ENCODE data around the gene HSPA9.

Gene HSPA9

DNA sequence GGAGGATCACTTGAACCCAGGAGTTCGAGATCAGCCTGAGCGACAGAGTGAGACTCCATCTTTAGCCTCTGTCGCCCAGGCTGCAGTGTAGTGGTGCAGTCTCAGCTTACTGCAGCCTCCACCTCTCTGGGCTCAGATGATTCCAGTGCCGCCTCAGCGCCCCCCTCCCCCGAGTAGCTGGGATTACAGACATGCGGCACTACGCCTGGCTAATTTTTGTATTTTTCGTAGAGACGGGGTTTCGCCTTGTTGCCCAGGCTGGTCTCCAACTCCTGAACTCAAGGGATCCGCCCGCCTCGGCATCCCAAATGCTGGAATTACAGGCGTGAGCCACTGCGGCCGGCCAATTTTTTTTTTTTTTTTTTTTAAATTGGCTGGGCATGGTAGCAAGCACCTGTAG is 2.3 kb upstream of the HSPA9 start:
- peaks cover 12 to 18% of the 10 kb centered on the region in 2 experiments for H3K36me3 ChIP-seq (ENCODE audit: control insufficient read depth in 2 of 2, insufficient read depth in 1 of 2, low read length in 2 of 2)
- H3K27ac ChIP-seq (ENCODE audit: extremely low read depth, low read depth, low read length): no peak overlapping the region
- no peak overlapping the region for H3K4me3 ChIP-seq (ENCODE audit: low read depth, low read length)
- ChIA-PET POLR2A (interaction anchor here (0.7 kb wide), 1 partner anchor 710 kb away, joined by 3 read pairs; no protein-coding TSS in a partner anchor), CTCF (interaction anchor here (0.7 kb wide), 2 partner anchors 43 to 650 kb away, joined by 3 read pairs; no protein-coding TSS in a partner anchor)
- no peaks in the 10 kb centered on the region for H3K4me1 ChIP-seq (ENCODE audit: control insufficient read depth, insufficient read depth, low read length)
- H3K9me3 ChIP-seq (ENCODE audit: control insufficient read depth, insufficient read depth, low read depth, low read length): no peaks in the 10 kb centered on the region
- no peak for TF ChIP-seq ZNF112 (tag by site-specific recombination; IDR thresholded peaks at IDR 0.05)
- 0 out of 2 replicates have a peak, but pooled peaks have one; percentile 5 for TF ChIP-seq ZFHX2 (tag by site-specific recombination; conservative IDR thresholded peaks at IDR 0.05)
- TF ChIP-seq, protein P1, sequence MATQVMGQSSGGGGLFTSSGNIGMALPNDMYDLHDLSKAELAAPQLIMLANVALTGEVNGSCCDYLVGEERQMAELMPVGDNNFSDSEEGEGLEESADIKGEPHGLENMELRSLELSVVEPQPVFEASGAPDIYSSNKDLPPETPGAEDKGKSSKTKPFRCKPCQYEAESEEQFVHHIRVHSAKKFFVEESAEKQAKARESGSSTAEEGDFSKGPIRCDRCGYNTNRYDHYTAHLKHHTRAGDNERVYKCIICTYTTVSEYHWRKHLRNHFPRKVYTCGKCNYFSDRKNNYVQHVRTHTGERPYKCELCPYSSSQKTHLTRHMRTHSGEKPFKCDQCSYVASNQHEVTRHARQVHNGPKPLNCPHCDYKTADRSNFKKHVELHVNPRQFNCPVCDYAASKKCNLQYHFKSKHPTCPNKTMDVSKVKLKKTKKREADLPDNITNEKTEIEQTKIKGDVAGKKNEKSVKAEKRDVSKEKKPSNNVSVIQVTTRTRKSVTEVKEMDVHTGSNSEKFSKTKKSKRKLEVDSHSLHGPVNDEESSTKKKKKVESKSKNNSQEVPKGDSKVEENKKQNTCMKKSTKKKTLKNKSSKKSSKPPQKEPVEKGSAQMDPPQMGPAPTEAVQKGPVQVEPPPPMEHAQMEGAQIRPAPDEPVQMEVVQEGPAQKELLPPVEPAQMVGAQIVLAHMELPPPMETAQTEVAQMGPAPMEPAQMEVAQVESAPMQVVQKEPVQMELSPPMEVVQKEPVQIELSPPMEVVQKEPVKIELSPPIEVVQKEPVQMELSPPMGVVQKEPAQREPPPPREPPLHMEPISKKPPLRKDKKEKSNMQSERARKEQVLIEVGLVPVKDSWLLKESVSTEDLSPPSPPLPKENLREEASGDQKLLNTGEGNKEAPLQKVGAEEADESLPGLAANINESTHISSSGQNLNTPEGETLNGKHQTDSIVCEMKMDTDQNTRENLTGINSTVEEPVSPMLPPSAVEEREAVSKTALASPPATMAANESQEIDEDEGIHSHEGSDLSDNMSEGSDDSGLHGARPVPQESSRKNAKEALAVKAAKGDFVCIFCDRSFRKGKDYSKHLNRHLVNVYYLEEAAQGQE (tag by site-specific recombination; IDR thresholded peaks at IDR 0.05): no peak
- no peak for TF ChIP-seq ZNF600 (tag by site-specific recombination; IDR thresholded peaks at IDR 0.05)
- no peak for TF ChIP-seq GLIS1 (tag by site-specific recombination; IDR thresholded peaks at IDR 0.05)
- TF ChIP-seq ZNF175 (tag by site-specific recombination; IDR thresholded peaks at IDR 0.05): no peak
- TF ChIP-seq BCL11B (tag by site-specific recombination; IDR thresholded peaks at IDR 0.05; ENCODE audit: low read depth): no peak
- TF ChIP-seq HOXD13 (CRISPR knock-in tag; IDR thresholded peaks at IDR 0.05; ENCODE audit: borderline replicate concordance): no peak

DNA sequence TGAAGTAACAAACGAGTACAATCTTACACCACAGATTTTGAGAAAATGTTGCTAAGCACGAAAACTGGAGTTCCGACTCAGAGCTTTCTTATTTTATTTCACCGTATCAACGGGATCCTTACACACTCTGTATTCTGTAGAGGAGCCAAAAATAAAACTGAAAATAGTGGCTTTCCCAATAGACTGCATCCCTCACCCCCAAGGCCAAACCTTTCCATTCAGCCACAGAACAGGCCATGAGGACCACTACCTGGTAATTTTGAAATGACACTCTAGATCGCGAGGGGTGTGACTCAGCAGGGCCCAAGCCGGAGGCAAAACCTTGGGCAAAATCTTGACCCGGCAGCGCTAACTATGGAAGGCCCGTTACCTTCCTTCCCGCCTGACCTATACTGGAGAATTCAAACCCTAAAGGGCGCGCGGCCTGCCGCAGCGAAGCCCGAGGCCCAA is 432 bp downstream of the HSPA9 start:
- TF ChIP-seq, protein P2, sequence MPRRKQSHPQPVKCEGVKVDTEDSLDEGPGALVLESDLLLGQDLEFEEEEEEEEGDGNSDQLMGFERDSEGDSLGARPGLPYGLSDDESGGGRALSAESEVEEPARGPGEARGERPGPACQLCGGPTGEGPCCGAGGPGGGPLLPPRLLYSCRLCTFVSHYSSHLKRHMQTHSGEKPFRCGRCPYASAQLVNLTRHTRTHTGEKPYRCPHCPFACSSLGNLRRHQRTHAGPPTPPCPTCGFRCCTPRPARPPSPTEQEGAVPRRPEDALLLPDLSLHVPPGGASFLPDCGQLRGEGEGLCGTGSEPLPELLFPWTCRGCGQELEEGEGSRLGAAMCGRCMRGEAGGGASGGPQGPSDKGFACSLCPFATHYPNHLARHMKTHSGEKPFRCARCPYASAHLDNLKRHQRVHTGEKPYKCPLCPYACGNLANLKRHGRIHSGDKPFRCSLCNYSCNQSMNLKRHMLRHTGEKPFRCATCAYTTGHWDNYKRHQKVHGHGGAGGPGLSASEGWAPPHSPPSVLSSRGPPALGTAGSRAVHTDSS (tag by site-specific recombination; IDR thresholded peaks at IDR 0.05): no peak
- 0 out of 2 replicates have a peak, but pooled peaks have one; percentile 45 for TF ChIP-seq PRDM2 (tag by site-specific recombination; IDR thresholded peaks at IDR 0.05; ENCODE audit: borderline replicate concordance)
- no peak for TF ChIP-seq ZNF792 (tag by site-specific recombination; IDR thresholded peaks at IDR 0.05)
- no peak for TF ChIP-seq MEIS1 (CRISPR knock-in tag; IDR thresholded peaks at IDR 0.05; ENCODE audit: borderline replicate concordance)
- peak overlapping the region; percentile 75 for H3K4me3 ChIP-seq (ENCODE audit: low read depth, low read length)
- CTCF ChIA-PET: no interaction called here
- POLR2A ChIA-PET: interaction anchor here (1.2 to 2.0 kb wide), 8 partner anchors 11 to 725 kb away, joined by 4 to 27 read pairs (median 8); partner anchors contain the start of genes CTNNA1, ETF1, MATR3 and SIL1
- peaks cover 37 to 45% of the 10 kb centered on the region in 2 experiments for H3K36me3 ChIP-seq (ENCODE audit: control insufficient read depth in 2 of 2, insufficient read depth in 1 of 2, low read length in 2 of 2)
- no peaks in the 10 kb centered on the region for H3K4me1 ChIP-seq (ENCODE audit: control insufficient read depth, insufficient read depth, low read length)
- H3K27ac ChIP-seq (ENCODE audit: extremely low read depth, low read depth, low read length): peak overlapping the region; percentile 99
- no peaks in the 10 kb centered on the region for H3K9me3 ChIP-seq (ENCODE audit: control insufficient read depth, insufficient read depth, low read depth, low read length)

All from HEK293 (cell line).